BJ (cell line): ENCODE results near the gene ADAMTS18. TPM values are rescaled to one million over a fixed set of nuclear protein-coding genes. Genes with fewer than 3 reads are reported as not detected.

ENCODE experiments used
- CTCF ChIA-PET: fragments of 350-600 bp; formaldehyde crosslinking; extraction: SDS; loops from one replicate; lab custom pipeline; 2021; ENCODE audit warnings: antibody characterized with exemption, inconsistent platforms; lab: Yijun Ruan, JAX
- POLR2A ChIA-PET: fragments of 300-600 bp; sonication (Branson Sonifier 250); formaldehyde crosslinking; extraction: SDS; loops from one replicate; lab custom pipeline; 2021; ENCODE audit warnings: antibody characterized with exemption; lab: Charles Lee
- DNase-seq: peaks from one replicate; pipeline ENCODE4 v3.0.0-alpha.2; 2011; ENCODE audit warnings: low read depth
- H3K27me3 ChIP-seq: 2 replicates; pipeline ENCODE4 v1.6.0; 2011; ENCODE audit warnings: low read length; ENCODE audit not compliant: control insufficient read depth, insufficient read depth
- H3K36me3 ChIP-seq: 2 replicates; pipeline ENCODE4 v1.5.1; 2011; ENCODE audit warnings: low read length; ENCODE audit not compliant: control insufficient read depth, insufficient read depth
- H3K4me3 ChIP-seq: 2 replicates; pipeline ENCODE4 v1.5.1; 2011; ENCODE audit warnings: low read depth, mild to moderate bottlenecking, control low read depth, low read length
- polyA plus RNA-seq: library from polyadenylated mRNA; depleted of rRNA; stranded (reverse); fragments of >200 nt; gene quantifications from 2 replicates; pipeline ENCODE4 v1.2.3, GENCODE V29; 2011
- TF ChIP-seq, protein P1 (sequence below): IDR thresholded peaks from 2 replicates; pipeline ENCODE4 v1.5.1; 2011; ENCODE audit warnings: low read depth, mild to moderate bottlenecking, control low read depth, inconsistent platforms, low read length, moderate library complexity; ENCODE audit not compliant: insufficient read depth

The ADAMTS18 gene
- polyA plus RNA-seq, 1 experiment: not detected

DNA sequence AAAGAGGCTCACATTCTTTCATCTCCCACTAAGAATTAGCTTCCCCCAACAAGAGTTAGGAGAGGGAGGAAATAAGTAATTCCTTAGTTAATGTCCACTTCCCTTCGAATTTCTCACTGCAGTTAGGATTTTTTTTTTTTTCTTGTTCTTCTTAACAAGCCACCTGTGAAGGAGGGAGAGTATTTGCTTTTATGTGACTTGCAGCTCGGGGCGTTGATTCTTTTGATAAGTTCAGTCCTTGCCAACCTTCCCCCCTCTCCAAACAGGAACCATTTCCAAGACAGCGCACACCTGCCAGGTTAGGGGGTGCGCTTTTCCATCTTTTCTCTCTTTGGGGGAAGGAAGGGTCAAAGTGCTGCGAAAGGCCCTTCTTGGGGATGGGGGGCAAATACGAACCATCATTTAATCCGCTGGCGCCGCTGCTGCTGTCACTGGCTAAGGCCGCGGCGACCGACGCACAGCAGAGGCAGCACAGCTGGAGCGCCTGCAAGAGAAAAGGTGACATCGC lies 758 bp downstream of the ADAMTS18 start:
- CTCF ChIA-PET: no interaction called here
- POLR2A ChIA-PET: no interaction called here
- H3K4me3 ChIP-seq: no peak overlapping the region
- H3K36me3 ChIP-seq: no peaks in the 10 kb centered on the region
- TF ChIP-seq, protein P1, sequence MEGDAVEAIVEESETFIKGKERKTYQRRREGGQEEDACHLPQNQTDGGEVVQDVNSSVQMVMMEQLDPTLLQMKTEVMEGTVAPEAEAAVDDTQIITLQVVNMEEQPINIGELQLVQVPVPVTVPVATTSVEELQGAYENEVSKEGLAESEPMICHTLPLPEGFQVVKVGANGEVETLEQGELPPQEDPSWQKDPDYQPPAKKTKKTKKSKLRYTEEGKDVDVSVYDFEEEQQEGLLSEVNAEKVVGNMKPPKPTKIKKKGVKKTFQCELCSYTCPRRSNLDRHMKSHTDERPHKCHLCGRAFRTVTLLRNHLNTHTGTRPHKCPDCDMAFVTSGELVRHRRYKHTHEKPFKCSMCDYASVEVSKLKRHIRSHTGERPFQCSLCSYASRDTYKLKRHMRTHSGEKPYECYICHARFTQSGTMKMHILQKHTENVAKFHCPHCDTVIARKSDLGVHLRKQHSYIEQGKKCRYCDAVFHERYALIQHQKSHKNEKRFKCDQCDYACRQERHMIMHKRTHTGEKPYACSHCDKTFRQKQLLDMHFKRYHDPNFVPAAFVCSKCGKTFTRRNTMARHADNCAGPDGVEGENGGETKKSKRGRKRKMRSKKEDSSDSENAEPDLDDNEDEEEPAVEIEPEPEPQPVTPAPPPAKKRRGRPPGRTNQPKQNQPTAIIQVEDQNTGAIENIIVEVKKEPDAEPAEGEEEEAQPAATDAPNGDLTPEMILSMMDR: no peak
- DNase-seq: no peak
- H3K27me3 ChIP-seq: peaks cover 11% of the 10 kb centered on the region

DNA sequence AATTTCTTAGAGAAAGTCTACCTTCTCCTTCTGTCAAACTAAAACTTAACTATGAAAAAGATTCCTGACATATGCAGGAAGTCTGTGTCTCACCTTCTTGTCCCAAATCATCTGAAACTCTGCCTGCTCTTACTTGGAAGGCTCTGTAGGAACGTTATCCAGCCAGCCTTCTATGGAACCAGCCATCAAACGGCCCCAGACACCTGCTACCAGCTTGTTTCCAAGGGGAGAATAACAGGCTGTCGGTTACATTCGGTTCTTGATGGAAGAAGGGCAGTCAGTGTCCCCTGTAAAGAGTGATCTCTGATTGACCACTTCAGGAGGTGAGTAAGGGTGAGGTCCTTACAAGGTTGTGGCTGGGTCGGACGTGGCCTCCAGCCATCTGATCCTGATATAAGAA lies 1.7 kb downstream of the ADAMTS18 start:
- peaks cover 11% of the 10 kb centered on the region for H3K27me3 ChIP-seq
- TF ChIP-seq, protein P1: no peak

DNA sequence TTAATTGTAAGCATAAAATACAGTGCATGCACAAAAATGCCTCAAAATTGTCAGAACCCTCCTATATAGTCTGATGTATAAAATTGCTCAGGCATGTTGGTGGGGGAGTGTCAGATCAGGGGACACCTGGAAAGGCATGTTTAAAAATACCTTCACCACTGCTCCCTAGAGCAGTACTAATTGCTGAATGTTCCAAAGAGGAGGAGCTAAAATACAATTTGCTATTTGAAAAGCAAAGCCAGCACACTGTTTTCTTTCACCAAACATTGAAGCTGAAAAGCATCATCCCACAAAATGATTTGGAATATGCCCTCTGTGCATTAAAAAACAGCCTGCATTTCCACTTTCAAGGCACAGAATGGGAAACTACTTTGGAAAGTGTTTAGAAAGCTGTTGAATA lies 2.6 kb downstream of the ADAMTS18 start:
- POLR2A ChIA-PET: no interaction called here
- H3K27me3 ChIP-seq: peaks cover 11% of the 10 kb centered on the region
- H3K36me3 ChIP-seq: no peaks in the 10 kb centered on the region
- TF ChIP-seq, protein P1: no peak
- CTCF ChIA-PET: no interaction called here
- no peak overlapping the region for H3K4me3 ChIP-seq
- no peak for DNase-seq

More for the DNA sequence above, 1.7 kb downstream of the ADAMTS18 start:
- DNase-seq: no peak
- CTCF ChIA-PET: no interaction called here
- no peaks in the 10 kb centered on the region for H3K36me3 ChIP-seq
- H3K4me3 ChIP-seq: no peak overlapping the region
- POLR2A ChIA-PET: no interaction called here

DNA sequence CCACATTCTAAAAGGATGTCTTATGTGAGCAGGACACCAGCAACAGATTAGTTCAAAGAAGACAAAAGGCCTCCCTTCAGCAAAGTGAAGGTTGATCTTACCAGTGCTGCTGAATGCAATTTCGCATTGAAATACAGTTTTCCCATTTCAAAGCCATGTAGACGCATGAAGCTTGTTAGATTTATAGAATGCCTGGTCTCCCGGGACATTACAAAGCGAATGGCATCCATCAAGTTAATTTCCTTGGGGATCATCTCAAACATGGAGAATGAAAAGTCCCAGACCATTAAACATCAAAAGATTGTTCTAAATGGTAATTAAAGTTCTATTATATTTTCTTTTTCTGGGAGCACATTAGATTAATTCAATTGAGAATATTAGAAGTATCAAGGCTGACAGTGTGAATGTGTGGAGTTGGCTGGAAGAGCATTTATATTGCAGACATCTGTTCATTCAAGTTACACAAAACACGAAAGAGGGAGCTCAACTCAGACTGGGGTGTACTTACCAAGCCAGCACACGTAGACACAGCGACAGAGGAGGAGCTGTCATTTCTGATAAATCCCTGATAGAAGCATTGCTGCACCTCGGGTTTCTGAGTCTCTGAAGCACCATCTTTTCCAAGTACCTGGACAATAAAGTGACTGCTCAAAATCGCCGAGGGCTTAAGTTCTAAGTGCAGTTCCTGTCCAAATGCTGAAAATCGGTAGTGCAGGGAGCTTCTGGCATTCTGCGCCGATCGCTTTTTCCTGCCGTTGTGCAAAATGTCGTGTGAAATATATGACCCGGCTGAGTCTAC lies 3.8 kb downstream of the ADAMTS18 start:
- ChIA-PET POLR2A (no interaction called here), CTCF (no interaction called here)
- TF ChIP-seq, protein P1: no peak
- no peak overlapping the region for H3K4me3 ChIP-seq
- no peak for DNase-seq
- H3K36me3 ChIP-seq: no peaks in the 10 kb centered on the region
- peaks cover 11% of the 10 kb centered on the region for H3K27me3 ChIP-seq

DNA sequence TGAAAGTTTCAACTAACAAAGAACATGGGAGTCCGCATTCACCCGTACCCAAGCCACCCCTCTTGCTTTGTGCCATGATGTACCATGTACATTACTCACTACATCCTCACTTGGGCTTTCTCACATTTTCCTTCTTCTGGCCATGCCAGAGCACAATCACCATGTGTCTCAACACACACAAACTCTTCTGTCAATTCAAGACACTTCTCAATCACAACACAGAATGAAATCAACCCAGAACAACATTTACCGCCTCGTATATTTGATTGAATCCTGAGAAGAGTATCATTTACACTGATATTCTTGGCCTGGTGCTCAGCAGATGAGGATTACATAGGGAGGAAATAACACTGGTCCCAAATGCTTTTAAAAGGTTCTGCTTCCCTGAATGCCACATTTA lies 4.5 kb downstream of the ADAMTS18 start:
- POLR2A ChIA-PET: no interaction called here
- H3K4me3 ChIP-seq: no peak overlapping the region
- DNase-seq: no peak
- no peaks in the 10 kb centered on the region for H3K36me3 ChIP-seq
- peaks cover 9% of the 10 kb centered on the region for H3K27me3 ChIP-seq
- TF ChIP-seq, protein P1: no peak
- CTCF ChIA-PET: no interaction called here
